Loucy (cell line): ENCODE measurements around the gene TNFAIP3.

Source experiments
- H2AFZ ChIP-seq: fragments of 200-600 bp; sonication (generic); 2 replicates; pipeline ENCODE4 v1.6.0; 2016; ENCODE audit warnings: antibody characterized with exemption, mild to moderate bottlenecking, low read length, moderate library complexity
- H3F3A ChIP-seq: fragments of 200-600 bp; 2 replicates; pipeline ENCODE4 v1.6.0; 2016; ENCODE audit warnings: antibody characterized with exemption, low read depth, mild to moderate bottlenecking
- H3K27me3 ChIP-seq: fragments of 200-600 bp; sonication (generic); 2 replicates; pipeline ENCODE4 v1.6.1; 2014; ENCODE audit warnings: low read length, mild to moderate bottlenecking; ENCODE audit not compliant: insufficient read depth, poor library complexity, severe bottlenecking
- H3K36me3 ChIP-seq: fragments of 200-600 bp; sonication (generic); 2 replicates; pipeline ENCODE4 v1.6.1; 2016; ENCODE audit warnings: low read length; ENCODE audit not compliant: insufficient read depth
- H3K4me1 ChIP-seq: fragments of 200-600 bp; sonication (generic); 2 replicates; pipeline ENCODE4 v1.5.1; 2014; ENCODE audit warnings: low read length, mild to moderate bottlenecking; ENCODE audit not compliant: insufficient read depth, poor library complexity, severe bottlenecking
- H3K4me2 ChIP-seq: fragments of 200-600 bp; sonication (generic); 2 replicates; pipeline ENCODE4 v1.6.0; 2014; ENCODE audit warnings: antibody characterized with exemption, low read length, low read depth, mild to moderate bottlenecking; ENCODE audit not compliant: poor library complexity, severe bottlenecking
- H3K4me3 ChIP-seq: fragments of 200-600 bp; sonication (generic); 2 replicates; pipeline ENCODE4 v1.5.1; 2014; ENCODE audit warnings: low read length, mild to moderate bottlenecking, mixed read lengths; ENCODE audit not compliant: poor library complexity, severe bottlenecking
- H3K79me2 ChIP-seq: fragments of 200-600 bp; sonication (generic); 2 replicates; pipeline ENCODE4 v1.6.1; 2014; ENCODE audit warnings: low read length; ENCODE audit not compliant: insufficient read depth
- H3K9ac ChIP-seq: fragments of 200-600 bp; sonication (generic); 2 replicates; pipeline ENCODE4 v1.6.0; 2014; ENCODE audit warnings: mild to moderate bottlenecking, low read depth, low read length, moderate library complexity; ENCODE audit not compliant: poor library complexity, severe bottlenecking
- H3K9me2 ChIP-seq: fragments of 200-600 bp; sonication (generic); replicated peaks from 2 replicates; pipeline ENCODE4 v1.6.1; 2016; ENCODE audit warnings: low read depth, low read length, mixed read lengths
- H3K9me3 ChIP-seq: fragments of 200-600 bp; sonication (generic); 2 replicates; pipeline ENCODE4 v1.6.1; 2014; ENCODE audit warnings: mild to moderate bottlenecking, antibody characterized with exemption, low read length, low read depth; ENCODE audit not compliant: insufficient read depth
- H4K20me1 ChIP-seq: fragments of 200-600 bp; sonication (generic); 2 replicates; pipeline ENCODE4 v1.6.0; 2014; ENCODE audit warnings: antibody characterized with exemption, low read length, mild to moderate bottlenecking; ENCODE audit not compliant: insufficient read depth, poor library complexity, severe bottlenecking
- EZH2phosphoT487 ChIP-seq: fragments of 200-600 bp; IDR thresholded peaks from 2 replicates; pipeline ENCODE4 v1.6.1; 2018; ENCODE audit warnings: antibody characterized with exemption, mild to moderate bottlenecking, moderate library complexity, borderline replicate concordance
- TF ChIP-seq, protein P1 (sequence below): fragments of 200-600 bp; sonication (generic); conservative IDR thresholded peaks from 2 replicates; pipeline ENCODE4 v1.5.1; 2014; ENCODE audit warnings: mild to moderate bottlenecking, antibody characterized with exemption, low read length

The TNFAIP3 gene

DNA sequence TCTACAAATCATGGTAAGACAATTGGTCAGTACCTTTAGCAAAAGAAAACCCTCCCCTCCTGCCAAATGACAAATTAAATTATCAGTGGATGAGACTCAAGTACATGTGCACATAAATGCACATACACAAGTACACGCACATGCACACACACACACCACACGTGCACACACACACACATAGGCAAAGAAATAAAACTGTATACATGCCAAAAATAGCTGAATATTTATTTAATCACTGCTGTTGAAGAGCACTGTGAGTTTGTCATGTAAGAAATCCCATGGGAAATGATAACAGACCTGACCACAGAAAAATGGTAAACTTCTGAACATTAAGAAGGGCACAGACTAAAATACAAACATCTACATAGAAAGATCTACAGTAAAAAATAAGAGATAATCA is 46.6 kb upstream of the TNFAIP3 start:
- Histone ChIP-seq H4K20me1 (no peaks in the 10 kb centered on the region), H3K4me3 (peak overlapping the region; percentile 46), H3K4me2 (peak overlapping the region; percentile 68), H3K79me2 (no peaks in the 10 kb centered on the region), H3K27me3 (no peaks in the 10 kb centered on the region), H3K9me3 (no peaks in the 10 kb centered on the region), H3K9ac (peak overlapping the region; percentile 68), H3K4me1 (peaks cover 89% of the 10 kb centered on the region), H3F3A (peaks cover 11% of the 10 kb centered on the region), H3K36me3 (no peaks in the 10 kb centered on the region), H2AFZ (peak overlapping the region; percentile 15; the same call in 1 of the 2 replicates), H3K9me2 (no peaks in the 10 kb centered on the region)
- TF ChIP-seq, protein P1, sequence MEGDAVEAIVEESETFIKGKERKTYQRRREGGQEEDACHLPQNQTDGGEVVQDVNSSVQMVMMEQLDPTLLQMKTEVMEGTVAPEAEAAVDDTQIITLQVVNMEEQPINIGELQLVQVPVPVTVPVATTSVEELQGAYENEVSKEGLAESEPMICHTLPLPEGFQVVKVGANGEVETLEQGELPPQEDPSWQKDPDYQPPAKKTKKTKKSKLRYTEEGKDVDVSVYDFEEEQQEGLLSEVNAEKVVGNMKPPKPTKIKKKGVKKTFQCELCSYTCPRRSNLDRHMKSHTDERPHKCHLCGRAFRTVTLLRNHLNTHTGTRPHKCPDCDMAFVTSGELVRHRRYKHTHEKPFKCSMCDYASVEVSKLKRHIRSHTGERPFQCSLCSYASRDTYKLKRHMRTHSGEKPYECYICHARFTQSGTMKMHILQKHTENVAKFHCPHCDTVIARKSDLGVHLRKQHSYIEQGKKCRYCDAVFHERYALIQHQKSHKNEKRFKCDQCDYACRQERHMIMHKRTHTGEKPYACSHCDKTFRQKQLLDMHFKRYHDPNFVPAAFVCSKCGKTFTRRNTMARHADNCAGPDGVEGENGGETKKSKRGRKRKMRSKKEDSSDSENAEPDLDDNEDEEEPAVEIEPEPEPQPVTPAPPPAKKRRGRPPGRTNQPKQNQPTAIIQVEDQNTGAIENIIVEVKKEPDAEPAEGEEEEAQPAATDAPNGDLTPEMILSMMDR, result no peak
- no peak for TF ChIP-seq EZH2phosphoT487

DNA sequence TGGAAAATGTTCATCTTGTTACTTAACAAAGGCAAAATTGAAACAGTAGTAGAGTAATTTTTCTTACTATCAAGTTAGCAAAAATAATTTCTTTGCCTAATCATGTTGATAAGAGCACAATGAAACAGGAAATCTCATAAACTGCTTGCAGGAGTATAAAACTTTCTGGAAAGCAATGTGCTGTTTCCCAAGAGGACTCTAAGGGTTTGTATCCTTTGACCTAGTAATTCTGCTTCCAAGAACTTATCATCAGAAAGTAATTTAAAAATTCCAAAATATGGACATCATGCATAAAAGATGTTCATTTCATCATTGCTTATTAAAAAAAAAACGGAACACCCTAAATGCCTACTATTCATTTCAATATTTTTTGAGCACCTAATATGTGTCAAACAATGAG is 46.1 kb upstream of the TNFAIP3 start:
- Histone ChIP-seq H3K4me1 (peaks cover 88% of the 10 kb centered on the region), H3K4me3 (peak overlapping the region; percentile 46), H3K9ac (peak overlapping the region; percentile 68), H4K20me1 (no peaks in the 10 kb centered on the region), H3K9me3 (no peaks in the 10 kb centered on the region), H3K9me2 (no peaks in the 10 kb centered on the region), H3K4me2 (peak overlapping the region; percentile 68), H3K79me2 (no peaks in the 10 kb centered on the region), H2AFZ (no peak overlapping the region), H3F3A (peaks cover 11% of the 10 kb centered on the region), H3K27me3 (no peaks in the 10 kb centered on the region), H3K36me3 (no peaks in the 10 kb centered on the region)
- TF ChIP-seq EZH2phosphoT487, result no peak

DNA sequence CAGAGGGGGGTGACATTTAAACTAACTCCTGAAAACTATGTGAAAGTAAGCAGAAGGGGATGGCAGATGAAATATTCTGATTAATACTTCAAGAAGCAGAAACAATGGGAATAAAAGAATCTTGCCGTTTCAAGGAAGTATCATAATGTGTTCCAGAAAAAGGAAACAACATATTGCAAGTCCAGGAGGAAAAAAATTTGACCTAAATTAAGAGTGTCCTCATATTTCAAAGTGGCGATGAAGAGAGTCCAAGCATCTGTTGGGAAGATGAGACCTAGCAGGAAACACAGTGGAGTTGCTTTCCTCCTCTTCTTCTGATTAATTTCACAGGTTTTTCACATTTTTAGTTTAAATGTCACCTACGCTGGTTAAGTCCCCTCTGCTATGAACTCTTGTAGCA is 45.6 kb upstream of the TNFAIP3 start:
- no peaks in the 10 kb centered on the region for H4K20me1 ChIP-seq
- no peaks in the 10 kb centered on the region for H3K9me3 ChIP-seq
- TF ChIP-seq, protein P1, result no peak
- TF ChIP-seq EZH2phosphoT487, result no peak
- H3K9ac ChIP-seq, result peak overlapping the region; percentile 68
- no peaks in the 10 kb centered on the region for H3K27me3 ChIP-seq
- H3K36me3 ChIP-seq, result no peaks in the 10 kb centered on the region
- no peaks in the 10 kb centered on the region for H3K9me2 ChIP-seq
- peaks cover 82% of the 10 kb centered on the region for H3K4me1 ChIP-seq
- H3K4me3 ChIP-seq, result no peak overlapping the region
- H2AFZ ChIP-seq, result no peak overlapping the region
- H3K4me2 ChIP-seq, result peak overlapping the region; percentile 68
- no peaks in the 10 kb centered on the region for H3K79me2 ChIP-seq
- H3F3A ChIP-seq, result peaks cover 11% of the 10 kb centered on the region
